OCI-LY7 (cell line): ENCODE results near the gene ATOSB. TPM values are rescaled to one million over a fixed set of nuclear protein-coding genes. Genes with fewer than 3 reads are reported as not detected.

Experiments
- Bru-seq: library from RNA; stranded (reverse); fragments of 400-500 nt; gene quantifications from one replicate; lab custom pipeline; 2021; lab: Mats Ljungman, UMichigan
- BruChase-seq, 2 experiments: library from RNA; stranded (reverse); fragments of 400-500 nt; gene quantifications; one replicate each; lab custom pipeline; 2021; lab: Mats Ljungman, UMichigan
- BruUV-seq: library from RNA; stranded (reverse); fragments of 400-500 nt; replicated peaks from 2 replicates; lab custom pipeline; 2021; lab: Mats Ljungman, UMichigan
- CTCF ChIA-PET: fragments of 300-600 bp; sonication (Branson Sonifier 250); formaldehyde crosslinking; loops from one replicate; lab custom pipeline; 2022; ENCODE audit warnings: antibody characterized with exemption; ENCODE audit not compliant: unreplicated experiment; lab: Charles Lee
- POLR2A ChIA-PET: fragments of 300-600 bp; sonication (Branson Sonifier 250); formaldehyde crosslinking; loops from one replicate; lab custom pipeline; 2022; ENCODE audit warnings: antibody characterized with exemption; lab: Charles Lee
- DNase-seq: peaks from one replicate; pipeline ENCODE4 v3.0.0-alpha.2; 2015; ENCODE audit warnings: low spot score
- H2AFZ ChIP-seq: fragments of 200-600 bp; sonication (generic), shearing (Covaris generic); 2 replicates; pipeline ENCODE4 v1.6.1; 2014; ENCODE audit warnings: mild to moderate bottlenecking, antibody characterized with exemption, low read length, moderate library complexity
- H3K27ac ChIP-seq: fragments of 200-600 bp; sonication (generic); 2 replicates; pipeline ENCODE4 v1.5.1; 2014; ENCODE audit warnings: mixed run types, low read depth, mild to moderate bottlenecking, moderate library complexity, low read length, inconsistent platforms; ENCODE audit not compliant: poor library complexity, severe bottlenecking
- H3K36me3 ChIP-seq: fragments of 200-600 bp; sonication (generic); 2 replicates; pipeline ENCODE4 v1.6.1; 2014; ENCODE audit warnings: mild to moderate bottlenecking, antibody characterized with exemption, low read length, moderate library complexity, mixed read lengths; ENCODE audit not compliant: insufficient read depth
- H3K4me1 ChIP-seq: fragments of 200-600 bp; sonication (generic); 2 replicates; pipeline ENCODE4 v1.5.1; 2014; ENCODE audit warnings: mild to moderate bottlenecking, low read length; ENCODE audit not compliant: insufficient read depth, poor library complexity, severe bottlenecking
- H3K4me2 ChIP-seq: fragments of 200-600 bp; sonication (generic); 2 replicates; pipeline ENCODE4 v1.6.1; 2014; ENCODE audit warnings: mild to moderate bottlenecking, low read length
- H3K4me3 ChIP-seq: fragments of 200-600 bp; sonication (generic); 2 replicates; pipeline ENCODE4 v1.5.1; 2014; ENCODE audit warnings: mild to moderate bottlenecking, low read depth, low read length; ENCODE audit not compliant: poor library complexity, severe bottlenecking
- H3K79me2 ChIP-seq: fragments of 200-600 bp; sonication (generic); 2 replicates; pipeline ENCODE4 v1.6.1; 2016; ENCODE audit warnings: low read depth, mild to moderate bottlenecking, low read length, moderate library complexity, mixed read lengths; ENCODE audit not compliant: insufficient read depth
- H3K9me2 ChIP-seq: fragments of 200-600 bp; sonication (generic); 2 replicates; pipeline ENCODE4 v1.6.1; 2016; ENCODE audit warnings: mild to moderate bottlenecking, low read length, mixed read lengths; ENCODE audit not compliant: insufficient read depth
- H3K9me3 ChIP-seq: fragments of 200-600 bp; sonication (generic); 2 replicates; pipeline ENCODE4 v1.6.1; 2014; ENCODE audit warnings: mild to moderate bottlenecking, mixed run types, low read length, mixed read lengths
- H4K20me1 ChIP-seq: fragments of 200-600 bp; sonication (generic); 2 replicates; pipeline ENCODE4 v1.6.1; 2014; ENCODE audit warnings: mild to moderate bottlenecking, antibody characterized with exemption, low read length, moderate library complexity, mixed read lengths; ENCODE audit not compliant: insufficient read depth
- EZH2phosphoT487 ChIP-seq: fragments of 200-600 bp; sonication (generic); IDR thresholded peaks from 2 replicates; pipeline ENCODE4 v1.6.1; 2018; ENCODE audit warnings: low read depth, borderline replicate concordance, mild to moderate bottlenecking, mixed run types, antibody characterized with exemption, low read length, moderate library complexity, mixed read lengths
- intact Hi-C: fragments of 100-400 bp; cut with micrococcal nuclease; formaldehyde crosslinking; loops from one replicate; pipeline ENCODE4 v1.10.0; 2022; ENCODE audit not compliant: unreplicated experiment
- long read RNA-seq: library from polyadenylated mRNA; stranded (forward); transcript quantifications from one replicate; pipeline ENCODE4 v2.0.0, GENCODE V29; 2022
- total RNA-seq, 2 experiments: library from RNA; depleted of rRNA in 1 of 2; stranded (reverse); fragments of >200 nt in 1 of 2; shearing (Covaris generic) in 1 of 2; gene quantifications; 2 replicates each; pipeline ENCODE4 v1.2.3, GENCODE V29; 2014 to 2022
- TF ChIP-seq, protein P1 (sequence below): fragments of 200-600 bp; sonication (generic); conservative IDR thresholded peaks from 2 replicates; pipeline ENCODE4 v1.5.1; 2014; ENCODE audit warnings: mild to moderate bottlenecking, antibody characterized with exemption, low read length, moderate library complexity, mixed read lengths

The ATOSB gene, protein sequence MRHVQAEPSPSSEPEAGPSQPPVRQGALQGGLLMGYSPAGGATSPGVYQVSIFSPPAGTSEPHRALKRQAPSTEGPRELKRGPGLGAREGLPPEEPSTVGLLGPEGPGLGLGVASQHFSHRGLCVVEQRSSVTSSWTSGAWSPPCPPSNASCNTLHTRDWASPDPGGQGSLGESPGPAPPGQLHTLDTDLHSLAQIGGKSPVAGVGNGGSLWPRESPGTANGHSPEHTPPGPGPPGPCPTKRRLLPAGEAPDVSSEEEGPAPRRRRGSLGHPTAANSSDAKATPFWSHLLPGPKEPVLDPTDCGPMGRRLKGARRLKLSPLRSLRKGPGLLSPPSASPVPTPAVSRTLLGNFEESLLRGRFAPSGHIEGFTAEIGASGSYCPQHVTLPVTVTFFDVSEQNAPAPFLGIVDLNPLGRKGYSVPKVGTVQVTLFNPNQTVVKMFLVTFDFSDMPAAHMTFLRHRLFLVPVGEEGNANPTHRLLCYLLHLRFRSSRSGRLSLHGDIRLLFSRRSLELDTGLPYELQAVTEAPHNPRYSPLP
- 1.4 and 1.5 TPM in 2 replicates for total RNA-seq (2014; rRNA removed; shearing (Covaris generic))
- 4.7 and 6.1 TPM in 2 replicates for total RNA-seq (2022)
- Bru-seq, nascent RNA: percentile 37 among the genes with signal in this experiment
- BruChase-seq, experiment 1, labeled RNA remaining after a 6-hour chase: percentile 33 among the genes with signal in this experiment
- percentile 40 among the genes with signal in this experiment for BruChase-seq, experiment 2, labeled RNA remaining after a 2-hour chase
- long read RNA-seq, partial matches to known transcripts: 5 of 10 reads
- long read RNA-seq, other reads (novel, unspliced or antisense): 5 of 10 reads

DNA sequence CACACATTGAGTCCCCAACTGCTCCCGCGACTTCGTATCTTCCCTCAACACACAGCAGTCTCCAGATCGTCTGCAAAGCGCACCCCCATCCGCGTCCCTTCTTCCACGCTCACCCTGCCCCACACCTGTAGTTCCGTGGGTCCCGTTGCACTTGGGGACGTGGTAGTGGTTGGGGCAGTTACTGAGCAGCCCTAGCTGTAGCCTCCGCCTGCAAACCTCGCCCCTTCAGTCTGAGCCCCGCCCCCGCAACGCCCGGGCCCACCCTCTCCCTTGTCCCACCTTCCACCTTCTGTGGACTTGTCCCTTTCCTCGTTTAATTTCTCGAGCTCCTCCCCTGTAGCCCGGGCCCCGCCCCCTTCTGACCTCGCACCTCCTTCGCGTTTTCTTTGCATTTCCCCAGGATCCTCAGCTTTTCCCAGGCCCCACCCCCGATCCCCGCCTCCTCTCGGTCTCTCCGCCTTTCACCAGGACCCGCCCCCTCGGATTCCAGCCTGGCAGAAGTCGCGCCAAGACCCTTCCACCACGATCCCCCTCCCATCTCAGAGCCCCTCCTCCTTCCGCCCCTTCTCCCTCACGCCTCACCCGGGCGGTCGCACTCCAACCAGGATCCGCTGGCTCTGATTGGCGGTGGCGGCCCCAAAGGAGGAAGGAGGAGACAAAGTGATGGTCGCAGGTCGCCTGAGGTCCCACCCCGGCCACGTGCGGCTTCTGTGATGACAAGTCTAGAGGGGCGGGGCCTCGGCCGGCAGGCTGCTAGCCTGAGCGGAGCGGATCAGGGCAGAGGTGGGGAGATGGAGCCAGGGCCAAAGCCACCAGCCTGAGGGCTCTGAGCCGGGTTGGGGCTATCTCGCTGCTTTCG lies at the start of gene ATOSB:
Gene ATOSB, minus strand, starts transcription at position 183 of the 859 bp plus-strand sequence. CDS start 7,588 bp downstream, outside the sequence.
- peak; percentile 95 for DNase-seq
- Histone ChIP-seq H3K4me2 (peak within 1 kb of the TSS; percentile 96), H4K20me1 (no peaks in the 10 kb centered on the region), H3K9me2 (no peaks in the 10 kb centered on the region), H3K4me3 (peak within 1 kb of the TSS; percentile 74), H3K9me3 (no peaks in the 10 kb centered on the region), H2AFZ (peak within 1 kb of the TSS; percentile 82), H3K27ac (peak within 1 kb of the TSS; percentile 73), H3K4me1 (peaks cover 38% of the 10 kb centered on the region), H3K79me2 (no peaks in the 10 kb centered on the region), H3K36me3 (no peaks in the 10 kb centered on the region)
- ChIA-PET CTCF (interaction anchor here (0.6 to 1.0 kb wide), 3 partner anchors 19 to 438 kb away, joined by 3 to 8 read pairs (median 3); partner anchors contain the start of gene PIGO), POLR2A (interaction anchor here (1.0 to 1.2 kb wide), 3 partner anchors 12 to 141 kb away, joined by 3 to 5 read pairs (median 4); partner anchors contain the start of gene STOML2)
- intact Hi-C loops: loop anchor here (1.0 to 5.0 kb wide), 7 partner anchors 46 to 501 kb away; partner anchors contain the start of genes CD72, DNAJB5 and UNC13B
- BruUV-seq: no TSS peak
- TF ChIP-seq EZH2phosphoT487: no peak
- TF ChIP-seq, protein P1, sequence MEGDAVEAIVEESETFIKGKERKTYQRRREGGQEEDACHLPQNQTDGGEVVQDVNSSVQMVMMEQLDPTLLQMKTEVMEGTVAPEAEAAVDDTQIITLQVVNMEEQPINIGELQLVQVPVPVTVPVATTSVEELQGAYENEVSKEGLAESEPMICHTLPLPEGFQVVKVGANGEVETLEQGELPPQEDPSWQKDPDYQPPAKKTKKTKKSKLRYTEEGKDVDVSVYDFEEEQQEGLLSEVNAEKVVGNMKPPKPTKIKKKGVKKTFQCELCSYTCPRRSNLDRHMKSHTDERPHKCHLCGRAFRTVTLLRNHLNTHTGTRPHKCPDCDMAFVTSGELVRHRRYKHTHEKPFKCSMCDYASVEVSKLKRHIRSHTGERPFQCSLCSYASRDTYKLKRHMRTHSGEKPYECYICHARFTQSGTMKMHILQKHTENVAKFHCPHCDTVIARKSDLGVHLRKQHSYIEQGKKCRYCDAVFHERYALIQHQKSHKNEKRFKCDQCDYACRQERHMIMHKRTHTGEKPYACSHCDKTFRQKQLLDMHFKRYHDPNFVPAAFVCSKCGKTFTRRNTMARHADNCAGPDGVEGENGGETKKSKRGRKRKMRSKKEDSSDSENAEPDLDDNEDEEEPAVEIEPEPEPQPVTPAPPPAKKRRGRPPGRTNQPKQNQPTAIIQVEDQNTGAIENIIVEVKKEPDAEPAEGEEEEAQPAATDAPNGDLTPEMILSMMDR: no peak

DNA sequence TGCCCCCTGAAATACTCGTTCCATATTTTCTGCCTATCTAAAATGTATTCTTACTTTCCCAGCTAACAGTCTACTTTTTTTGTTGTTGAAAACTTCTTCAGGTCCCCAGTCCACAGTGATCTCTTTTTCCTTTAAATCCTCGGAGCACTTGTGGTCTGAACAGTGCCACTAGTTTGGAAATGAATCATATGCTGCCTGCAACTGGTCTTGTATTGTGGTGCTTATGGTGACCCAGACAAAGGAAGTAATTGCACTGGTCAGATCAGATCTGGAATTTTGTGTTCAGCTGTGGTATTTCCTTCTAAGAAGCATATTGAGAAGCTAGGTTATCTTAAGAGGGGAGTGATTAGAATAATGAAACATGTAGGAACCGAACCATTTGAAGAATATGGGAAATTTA lies 49.0 kb upstream of the ATOSB start:
- Histone ChIP-seq H3K9me2 (no peaks in the 10 kb centered on the region), H3K79me2 (no peaks in the 10 kb centered on the region), H3K4me1 (peaks cover 13% of the 10 kb centered on the region), H3K36me3 (no peaks in the 10 kb centered on the region), H3K9me3 (no peaks in the 10 kb centered on the region), H4K20me1 (no peaks in the 10 kb centered on the region), H2AFZ (no peak overlapping the region), H3K4me3 (no peak overlapping the region), H3K27ac (no peak overlapping the region), H3K4me2 (no peak overlapping the region)
- DNase-seq: no peak
- TF ChIP-seq EZH2phosphoT487: no peak
- TF ChIP-seq, protein P1: no peak
- ChIA-PET POLR2A (no interaction called here), CTCF (no interaction called here)
- BruUV-seq: no TSS peak
- intact Hi-C loops: loop anchor here (5.0 kb wide), 1 partner anchor 177 kb away; the partner anchor contains the start of gene DNAJB5
